Heart left ventricle (tissue), 16 donors: Measurements from ENCODE around the gene ASTN2. TPM values are rescaled to one million over a fixed set of nuclear protein-coding genes. Genes with fewer than 3 reads are reported as not detected.

Source experiments
- ATAC-seq, 4 donors: fragments of 200-7000 bp; cut with Tn5 transposase; one replicate each; pipeline ENCODE4 v1.9.1; 2020 to 2022; ENCODE audit warnings: moderate library complexity in 4 of 4, mild to moderate bottlenecking in 3 of 4, moderate number of reproducible peaks in 1 of 4
- DNase-seq, 5 donors: peaks; one replicate each; pipeline ENCODE4 v3.0.0-alpha.2; 2020
- H3K27ac ChIP-seq, 12 donors: fragments of 200-600 bp; sonication (generic) in 4 of 12; one replicate each; pipeline versions ENCODE4 v1.5.0 to v1.8.0; 2016 to 2022; ENCODE audit warnings: mild to moderate bottlenecking in 2 of 12
- H3K27me3 ChIP-seq, 9 donors: fragments of 200-600 bp; sonication (generic) in 2 of 9; one replicate each; pipeline versions ENCODE4 v1.5.1 to v1.8.0; 2016 to 2022; ENCODE audit warnings: mild to moderate bottlenecking in 3 of 9
- H3K36me3 ChIP-seq, 9 donors: fragments of 200-600 bp; sonication (generic) in 2 of 9; one replicate each; pipeline versions ENCODE4 v1.5.0 to v1.8.0; 2018 to 2022; ENCODE audit warnings: mild to moderate bottlenecking in 2 of 9
- H3K4me1 ChIP-seq, 12 donors: fragments of 200-600 bp; sonication (generic) in 4 of 12; one replicate each; pipeline versions ENCODE4 v1.5.0 to v1.8.0; 2016 to 2022; ENCODE audit warnings: mild to moderate bottlenecking in 3 of 12
- H3K4me3 ChIP-seq, 12 donors: fragments of 200-600 bp; sonication (generic) in 4 of 12; one replicate each; pipeline versions ENCODE4 v1.5.0 to v1.8.0; 2017 to 2022; ENCODE audit warnings: mild to moderate bottlenecking in 9 of 12, moderate library complexity in 4 of 12
- H3K9me3 ChIP-seq, 12 donors: fragments of 200-600 bp; sonication (generic) in 4 of 12; one replicate each; pipeline versions ENCODE4 v1.5.0 to v1.8.0; 2016 to 2022; ENCODE audit warnings: mild to moderate bottlenecking in 1 of 12
- POLR2A ChIP-seq, 2 donors: fragments of 450-650 bp; IDR thresholded peaks; one replicate each; pipeline ENCODE4 v1.6.1; 2017; ENCODE audit warnings: antibody characterized with exemption in 2 of 2, mild to moderate bottlenecking in 2 of 2, moderate library complexity in 2 of 2
- WGBS, 4 donors: extraction: QIAGEN DNeasy Blood & Tissue Kit in 2 of 4; methylation state at CpG; one replicate each; pipeline versions ENCODE4 v1.1.5 to v1.1.7; 2013 to 2018; 5-methylcytosine and 5-hydroxymethylcytosine counted together
- intact Hi-C, 10 donors: fragments of 100-400 bp; cut with DNase I; formaldehyde crosslinking; loops; one replicate each; pipeline versions ENCODE4 v1.11.1 to v1.14.2; 2022
- polyA plus RNA-seq, 2 donors: library from polyadenylated mRNA; stranded (reverse); fragments of 200-250 nt; gene quantifications; one replicate each; pipeline ENCODE4 v1.2.3, GENCODE V29; 2013
- total RNA-seq, 9 donors: library from RNA; depleted of rRNA in 2 of 9; stranded (reverse); fragments of >200 nt in 2 of 9; fragmentation: NEBNext Ultra II Directional in 3 of 9; extraction: Animal tissue kit (Norgen Biotek cat#: 25700) in 3 of 9; gene quantifications; one replicate each; pipeline versions ENCODE4 v1.1.0 to v1.2.4, GENCODE V29; 2016 to 2023
- TF ChIP-seq, protein P1 (sequence below), 12 donors: fragments of 200-600 bp; sonication (generic) in 4 of 12; IDR thresholded peaks; one replicate each; pipeline versions ENCODE4 v1.5.0 to v1.8.0; 2018 to 2022; ENCODE audit warnings: antibody characterized with exemption in 12 of 12, mild to moderate bottlenecking in 5 of 12
- donor health status: ischemic (EF 13 %, LVEDD 7.1; RV severe dilation, severe dysfunction).
- donor health status: healthy with polysubstance abuse.
- donor health status: DM: no; HTN: yes; CAD: no.
- donor health status: DM: no; HTN: no; CAD: no.
- donor health status: ischemic (EF 25% LVEDD 6.9; RV normal size, moderate dysfunction).
- donor health status: ischemic (EF 25% LVEDD 5.7; RV mildly dilated, moderate dysfunction).
- donor health status: healthy.
- donor health status: DM: yes; HTN: yes; CAD: no.
- donor health status: ischemic (EF 35%, LVEDD 5.7; RV mildly dilated, moderate dysfunction).
- donor health status: nonischemic (EF 11% LVEDD 7.7; RV severe dilation, severe dysfunction).
- donor health status: DM: yes; HTN: yes; CAD: no.
- donor health status: PGD.
- donor health status: ischemic (EF 29% LVEDD 5.4; RV normal size, mild dysfunction).
- donor health status: nonischemic (EF 23%, LVEDD 6.1; RV moderate dilation, normal function).

Gene ASTN2
- total and polyA plus RNA-seq, 11 donors = 2.5 to 6.0 (median 3.5) TPM

- H3K4me1 ChIP-seq = no peaks in the 10 kb centered on the region
- no peaks in the 10 kb centered on the region for H3K36me3 ChIP-seq
- H3K27me3 ChIP-seq = no peaks in the 10 kb centered on the region
- intact Hi-C loops = no loop called here
- DNase-seq = no peak
- no peak overlapping the region for H3K27ac ChIP-seq
- no peak for ATAC-seq
- H3K9me3 ChIP-seq = peaks cover 0 to 26% (median 0%) of the 10 kb centered on the region in 12 donors
- TF ChIP-seq, protein P1, sequence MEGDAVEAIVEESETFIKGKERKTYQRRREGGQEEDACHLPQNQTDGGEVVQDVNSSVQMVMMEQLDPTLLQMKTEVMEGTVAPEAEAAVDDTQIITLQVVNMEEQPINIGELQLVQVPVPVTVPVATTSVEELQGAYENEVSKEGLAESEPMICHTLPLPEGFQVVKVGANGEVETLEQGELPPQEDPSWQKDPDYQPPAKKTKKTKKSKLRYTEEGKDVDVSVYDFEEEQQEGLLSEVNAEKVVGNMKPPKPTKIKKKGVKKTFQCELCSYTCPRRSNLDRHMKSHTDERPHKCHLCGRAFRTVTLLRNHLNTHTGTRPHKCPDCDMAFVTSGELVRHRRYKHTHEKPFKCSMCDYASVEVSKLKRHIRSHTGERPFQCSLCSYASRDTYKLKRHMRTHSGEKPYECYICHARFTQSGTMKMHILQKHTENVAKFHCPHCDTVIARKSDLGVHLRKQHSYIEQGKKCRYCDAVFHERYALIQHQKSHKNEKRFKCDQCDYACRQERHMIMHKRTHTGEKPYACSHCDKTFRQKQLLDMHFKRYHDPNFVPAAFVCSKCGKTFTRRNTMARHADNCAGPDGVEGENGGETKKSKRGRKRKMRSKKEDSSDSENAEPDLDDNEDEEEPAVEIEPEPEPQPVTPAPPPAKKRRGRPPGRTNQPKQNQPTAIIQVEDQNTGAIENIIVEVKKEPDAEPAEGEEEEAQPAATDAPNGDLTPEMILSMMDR (IDR thresholded peaks at IDR 0.05) = no peak
- no peak for TF ChIP-seq POLR2A (IDR thresholded peaks at IDR 0.05)
- no peak overlapping the region for H3K4me3 ChIP-seq
- 77 to 93% (median 85%) methylated on average over 3 of the region's 3 CpGs for WGBS, 4 donors
Observed at GRCh38 chr9:116524778-116525470, 889.9 kb downstream of the ASTN2 start.

DNA sequence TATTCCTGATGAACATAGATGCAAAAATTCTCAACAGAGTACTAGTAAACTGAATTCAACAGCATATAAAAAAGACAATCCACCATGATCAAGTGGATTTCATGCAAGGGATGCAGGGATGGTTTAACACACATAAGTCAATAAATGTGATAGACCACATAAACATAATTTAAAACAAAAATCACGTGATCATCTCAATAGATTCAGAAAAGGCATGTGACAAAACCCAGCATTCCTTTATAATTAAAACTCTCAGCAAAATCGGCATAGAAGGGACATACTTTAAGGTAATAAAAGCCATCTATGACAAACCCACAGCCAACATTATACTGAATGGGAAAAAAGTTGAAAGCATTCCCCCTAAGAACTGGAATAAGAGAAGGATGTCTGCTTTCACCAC lies 894.6 kb downstream of the ASTN2 start:
- Histone ChIP-seq H3K9me3 (peaks cover 0 to 42% (median 7%) of the 10 kb centered on the region in 12 donors), H3K4me1 (no peaks in the 10 kb centered on the region), H3K4me3 (no peak overlapping the region), H3K27me3 (no peaks in the 10 kb centered on the region), H3K27ac (no peak overlapping the region), H3K36me3 (no peaks in the 10 kb centered on the region)
- TF ChIP-seq, protein P1 (IDR thresholded peaks at IDR 0.05) = no peak
- TF ChIP-seq POLR2A (IDR thresholded peaks at IDR 0.05) = no peak
- DNase-seq (no peak), ATAC-seq (no peak)
- 64 to 80% (median 72%) methylated on average over 2 of the region's 2 CpGs for WGBS, 4 donors
- intact Hi-C loops = no loop called here

DNA sequence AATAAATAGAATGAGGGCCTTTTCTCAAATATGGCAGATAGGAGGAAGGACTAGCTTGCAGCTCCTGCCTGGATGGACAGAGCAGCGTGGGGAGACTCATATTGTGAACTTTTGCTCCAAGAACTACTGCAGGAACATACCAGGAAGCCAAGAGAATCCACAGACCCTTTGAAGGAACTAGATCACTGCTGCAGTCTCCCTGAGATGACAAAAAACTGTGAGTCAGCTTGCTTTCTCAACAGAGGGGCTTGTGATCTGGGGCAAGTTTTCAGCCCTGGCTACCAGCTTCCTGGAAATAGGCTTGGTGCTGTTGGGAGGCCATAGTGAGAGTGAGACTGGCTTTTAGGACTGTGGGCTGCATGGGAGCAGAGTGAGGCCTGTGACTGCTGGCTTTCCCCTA lies 898.4 kb downstream of the ASTN2 start:
- Histone ChIP-seq H3K9me3 (peaks cover 0 to 41% (median 7%) of the 10 kb centered on the region in 12 donors), H3K36me3 (no peaks in the 10 kb centered on the region), H3K4me1 (no peaks in the 10 kb centered on the region), H3K27ac (no peak overlapping the region), H3K4me3 (no peak overlapping the region), H3K27me3 (no peaks in the 10 kb centered on the region)
- no peak for DNase-seq
- ATAC-seq = no peak
- intact Hi-C loops = no loop called here
- 61 to 75% (median 66%) methylated on average over 1 of the region's 1 CpG for WGBS, 4 donors
- TF ChIP-seq, protein P1 (IDR thresholded peaks at IDR 0.05) = no peak

DNA sequence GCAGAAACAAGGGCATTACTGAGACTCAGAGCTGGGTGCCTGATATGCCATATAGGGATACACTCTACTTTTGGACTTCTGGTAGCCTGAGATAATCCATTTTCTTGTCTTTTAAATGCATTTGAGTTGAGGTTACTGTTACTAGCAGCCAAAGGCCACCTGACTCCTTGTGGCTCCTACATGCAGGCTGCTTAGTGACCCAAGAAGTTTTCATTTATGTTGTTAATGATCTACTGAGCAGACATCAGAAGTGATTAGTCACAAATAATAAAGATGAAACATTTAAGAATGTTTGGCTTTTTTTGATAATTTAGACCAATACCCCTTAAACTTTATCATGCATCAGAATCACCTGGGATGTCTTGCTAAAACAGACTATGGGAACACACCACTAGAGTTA lies 899.3 kb downstream of the ASTN2 start:
- ATAC-seq = no peak
- H3K4me3 ChIP-seq = no peak overlapping the region
- intact Hi-C loops = no loop called here
- H3K27me3 ChIP-seq = no peaks in the 10 kb centered on the region
- H3K36me3 ChIP-seq = no peaks in the 10 kb centered on the region
- H3K4me1 ChIP-seq = no peaks in the 10 kb centered on the region
- TF ChIP-seq POLR2A (IDR thresholded peaks at IDR 0.05) = no peak
- TF ChIP-seq, protein P1 (IDR thresholded peaks at IDR 0.05) = no peak
- no peak for DNase-seq
- H3K27ac ChIP-seq = no peak overlapping the region
- H3K9me3 ChIP-seq = peaks cover 0 to 32% (median 7%) of the 10 kb centered on the region in 12 donors
